HG03066 (cell line): ENCODE measurements around the gene DDI2.
"Not testable (repeated sequence)": the region's sequence is repeated elsewhere in the genome, so short reads cannot be mapped to it uniquely, and the experiment has no call there.

Experiments used
- ATAC-seq: cut with Tn5 transposase; IDR thresholded peaks from one replicate; pipeline ENCODE4 v1.9.1; 2021; ENCODE audit warnings: low read depth; ENCODE audit not compliant: unreplicated experiment

Gene DDI2

DNA sequence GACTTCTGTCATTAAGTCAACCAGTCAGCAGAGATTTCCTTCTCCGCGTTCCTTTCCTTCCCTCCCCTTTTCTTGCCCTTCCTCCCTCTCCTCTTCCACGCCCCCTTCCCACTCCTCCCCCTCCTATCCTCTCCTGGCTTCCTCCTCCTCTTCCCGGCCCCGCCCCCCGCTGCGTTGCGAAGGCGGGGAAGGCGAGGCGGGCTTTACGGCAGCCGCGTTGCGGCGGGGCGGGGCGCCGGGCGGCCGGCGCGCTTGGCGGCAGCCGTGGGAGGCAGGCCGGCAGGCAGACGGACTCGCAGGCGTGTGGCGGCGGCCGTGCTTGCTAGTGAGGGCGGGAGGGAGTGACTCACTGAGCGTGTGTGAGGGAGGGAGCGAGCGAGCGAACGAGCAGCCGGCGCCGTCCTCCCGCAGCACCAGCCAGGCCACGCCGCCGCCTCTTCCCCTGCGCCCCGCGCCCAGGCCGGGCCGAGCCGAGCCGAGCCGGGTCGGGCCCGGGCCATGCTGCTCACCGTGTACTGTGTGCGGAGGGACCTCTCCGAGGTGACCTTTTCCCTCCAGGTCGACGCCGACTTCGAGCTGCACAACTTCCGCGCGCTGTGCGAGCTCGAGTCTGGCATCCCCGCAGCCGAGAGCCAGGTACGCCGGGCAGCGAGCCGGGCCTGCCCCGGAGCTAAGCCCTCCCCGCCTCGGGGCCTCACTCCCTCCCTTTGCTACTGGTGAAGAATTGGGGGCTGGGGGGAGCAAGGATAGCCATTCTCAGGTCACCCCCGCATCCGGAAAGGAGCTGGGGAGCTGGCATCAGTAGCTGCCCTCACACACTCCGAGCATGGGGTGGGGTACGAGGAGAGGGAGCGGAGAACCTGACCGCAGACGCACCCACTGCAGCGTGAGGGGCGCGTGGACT lies at the start of gene DDI2:
Gene DDI2, plus strand, starts transcription at position 286 of the 904 bp plus-strand sequence. Its CDS starts 213 bp downstream, at position 499.
- ATAC-seq: peak; percentile 57

DNA sequence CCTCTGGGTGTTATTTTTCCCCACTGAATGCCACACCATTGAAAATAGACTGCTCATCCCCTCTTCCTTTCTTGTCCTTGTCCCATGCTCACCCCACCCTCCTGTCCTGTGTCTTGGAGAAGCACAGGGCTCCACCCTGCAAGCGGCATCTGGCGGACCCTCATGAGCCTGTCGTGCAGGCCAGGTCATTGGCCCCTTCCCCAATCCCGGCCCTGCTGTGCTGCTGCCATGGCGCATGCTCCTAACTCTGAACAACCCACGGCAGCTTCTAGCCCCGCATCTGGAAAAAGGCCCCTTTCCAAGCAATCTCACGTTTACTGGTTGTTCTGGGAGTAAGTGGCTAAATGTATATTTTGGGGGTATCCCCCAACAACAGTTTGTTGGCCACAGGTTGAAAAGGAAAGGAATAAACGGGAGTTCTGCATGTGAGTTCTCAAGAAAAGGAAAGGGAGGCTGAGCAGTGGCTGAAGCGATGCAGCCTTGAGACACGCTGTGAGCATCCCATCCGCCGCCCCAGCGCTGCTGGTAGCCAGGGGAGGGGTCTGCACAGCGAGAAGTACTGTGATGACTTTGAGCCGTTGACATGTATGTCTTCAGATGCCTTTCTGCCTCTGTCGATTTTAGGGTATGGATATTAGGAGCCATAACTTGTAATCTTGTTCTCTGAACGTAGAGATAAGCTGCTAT lies 48.7 kb upstream of the DDI2 start:
- ATAC-seq: no peak

DNA sequence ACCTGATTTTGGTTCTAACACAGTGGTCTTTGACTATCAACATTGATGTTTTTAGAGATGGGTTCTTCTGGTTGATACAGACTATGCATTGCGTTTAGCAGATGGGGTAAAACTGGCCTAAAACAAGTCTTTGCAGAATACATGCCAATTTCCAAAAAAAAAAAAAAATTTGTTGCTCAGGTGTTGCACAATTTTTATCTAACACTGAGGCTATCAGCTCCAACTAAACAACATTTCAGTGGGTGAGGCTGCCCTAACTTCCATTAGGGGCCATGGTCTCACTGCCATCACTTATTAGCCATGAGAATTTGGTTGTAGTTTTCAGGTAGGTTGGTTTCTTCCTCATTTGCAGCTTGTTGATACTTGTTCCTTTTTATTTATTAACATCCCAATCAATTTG lies 46.4 kb upstream of the DDI2 start:
- no peak for ATAC-seq

- ATAC-seq: no peak
These were observed 46.0 kb upstream of the DDI2 start for GRCh38 chr1:15571266-15571665.

GRCh38 chr1:15573477-15573876 lies 43.8 kb upstream of the DDI2 start:
- ATAC-seq: no peak

DNA sequence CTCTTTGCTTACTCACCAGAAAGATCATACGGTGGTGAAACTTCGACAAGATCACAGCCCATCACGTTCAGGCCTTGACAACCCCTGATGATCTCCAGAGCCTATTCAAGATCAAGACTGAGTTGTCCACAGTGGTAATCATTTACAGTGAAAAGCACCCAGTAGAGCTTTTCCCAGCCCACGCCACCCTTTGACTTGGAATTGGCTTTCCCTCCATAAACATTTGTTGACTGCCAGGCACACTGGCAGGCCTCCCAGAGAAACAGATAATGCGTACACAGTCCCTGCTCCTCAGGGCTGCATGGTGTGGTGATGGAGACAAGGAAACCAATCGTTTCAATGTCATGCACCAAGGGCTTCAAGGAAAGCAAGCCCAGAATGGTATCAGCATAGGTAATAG lies 42.5 kb upstream of the DDI2 start:
- no peak for ATAC-seq

DNA sequence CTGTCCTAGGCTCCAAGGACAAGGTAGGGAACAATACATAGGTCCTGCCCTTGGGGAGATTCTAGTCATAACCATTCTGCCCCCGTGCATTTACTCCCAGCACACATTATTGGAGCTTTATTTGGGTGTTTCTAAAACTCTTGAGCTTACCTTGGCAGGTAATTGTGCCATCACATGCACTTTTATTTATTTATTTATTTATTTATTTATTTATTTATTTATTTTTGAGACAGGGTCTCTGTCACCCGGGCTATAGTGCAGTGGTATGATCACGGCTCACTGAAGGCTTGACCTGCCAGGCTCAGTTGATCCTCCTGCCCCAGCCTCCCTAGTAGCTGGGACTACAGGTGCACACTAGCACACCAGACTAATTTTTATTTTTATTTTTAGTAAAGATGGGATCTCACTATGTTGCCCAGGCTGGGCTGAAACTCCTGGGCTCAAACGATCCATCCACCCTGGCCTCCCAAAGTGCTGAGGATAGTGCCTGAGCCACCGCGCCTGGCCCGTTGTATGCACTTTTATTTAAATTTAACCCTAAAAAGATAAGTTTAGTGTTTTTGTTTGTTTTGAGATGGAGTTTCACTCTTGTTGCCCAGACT lies 41.6 kb upstream of the DDI2 start:
- no peak for ATAC-seq

GRCh38 chr1:15577691-15578090 lies 39.6 kb upstream of the DDI2 start:
- ATAC-seq: no peak

GRCh38 chr1:15578921-15579682 lies 38.2 kb upstream of the DDI2 start:
- no peak for ATAC-seq

DNA sequence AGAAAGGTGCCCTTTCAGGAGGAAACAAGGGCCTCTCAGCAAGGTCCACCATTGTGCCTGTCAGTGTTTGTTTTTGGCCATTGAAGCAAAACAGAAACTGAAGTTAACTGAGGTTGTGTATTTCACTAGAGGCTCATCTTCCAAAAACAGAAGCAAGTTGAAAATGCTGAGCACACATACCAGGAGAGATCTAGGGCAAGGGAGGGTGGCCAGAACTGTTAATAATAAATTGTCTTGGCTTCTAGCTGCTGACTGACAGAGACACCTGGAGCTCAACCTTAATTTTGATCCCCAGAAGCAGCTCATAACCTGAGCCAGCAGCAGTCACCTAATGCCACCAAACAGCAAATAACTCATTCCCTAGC lies 37.6 kb upstream of the DDI2 start:
- ATAC-seq: no peak

GRCh38 chr1:15583016-15583706 lies 34.1 kb upstream of the DDI2 start:
- ATAC-seq: no peak

DNA sequence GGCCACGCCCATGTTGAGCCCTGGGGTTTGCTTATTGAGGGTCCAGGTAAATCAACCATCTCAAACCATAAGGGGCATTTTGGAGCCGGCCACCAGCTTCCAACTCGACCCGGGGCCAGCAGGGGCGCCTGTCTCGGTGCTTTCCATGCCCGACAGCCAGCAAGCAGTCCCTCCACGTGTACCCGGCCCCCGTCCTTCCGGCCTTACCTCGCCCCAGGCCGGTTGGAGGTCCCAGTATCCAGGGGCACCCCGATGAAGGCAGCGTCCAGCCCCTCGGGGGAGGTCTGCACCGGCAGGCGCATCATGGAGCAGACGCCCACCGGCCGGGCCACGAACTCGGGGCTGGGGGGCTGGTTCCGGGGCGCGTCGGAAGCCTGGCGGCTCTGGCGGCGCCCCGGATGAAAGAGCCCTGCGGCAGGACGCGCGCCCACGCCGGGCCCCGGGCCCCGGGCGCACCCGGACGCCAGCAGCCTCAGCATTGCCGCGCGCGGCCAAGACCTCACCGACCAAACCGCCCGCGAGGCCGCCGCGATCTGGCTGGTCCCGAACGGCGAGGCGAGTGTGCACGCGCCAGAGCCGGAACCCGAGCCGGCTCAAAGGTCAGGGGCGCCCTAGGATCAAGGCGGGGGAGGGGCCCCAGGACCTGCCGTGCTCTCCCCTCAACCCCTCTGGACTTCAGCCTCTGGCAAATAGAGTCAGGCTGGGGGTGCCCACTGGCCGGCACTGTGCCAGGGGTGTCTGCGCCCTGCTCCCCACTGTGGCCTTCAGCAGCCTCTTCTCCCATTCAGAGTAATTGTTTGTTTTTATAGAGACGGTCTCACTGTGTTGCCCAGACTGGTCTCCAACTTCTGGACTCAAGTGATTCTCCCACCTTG lies 32.5 kb upstream of the DDI2 start, which contains the start of gene AGMAT:
Gene AGMAT, minus strand, starts transcription at position 563 of the 875 bp plus-strand sequence. Its CDS starts 84 bp downstream, at position 479.
- no peak for ATAC-seq

- ATAC-seq: no peak
These were observed 25.0 kb upstream of the DDI2 start for GRCh38 chr1:15592285-15592684.

- no peak for ATAC-seq
These were observed 21.2 kb upstream of the DDI2 start for GRCh38 chr1:15595809-15596617.

DNA sequence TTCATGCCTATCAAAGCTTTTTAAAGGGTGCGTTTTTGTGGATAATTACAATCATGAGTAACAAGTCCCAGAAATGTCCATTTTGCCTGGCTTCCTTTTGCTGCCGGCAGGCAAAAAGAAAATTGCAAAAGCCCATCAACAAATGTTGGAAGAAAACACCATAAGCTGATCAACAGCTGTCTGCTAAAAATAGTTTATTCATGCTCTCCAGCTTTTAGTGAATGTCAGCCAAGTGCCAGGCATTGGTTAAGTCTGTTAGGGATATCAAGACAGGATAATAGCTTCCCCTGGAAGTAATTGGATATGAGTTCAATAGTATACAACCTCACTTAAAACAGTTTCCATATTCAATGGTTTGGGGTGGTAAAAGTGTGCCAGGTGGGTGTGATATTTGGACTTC lies 18.8 kb upstream of the DDI2 start:
- no peak for ATAC-seq

GRCh38 chr1:15603050-15603965 lies 13.9 kb upstream of the DDI2 start:
- ATAC-seq: peak; percentile 91

DNA sequence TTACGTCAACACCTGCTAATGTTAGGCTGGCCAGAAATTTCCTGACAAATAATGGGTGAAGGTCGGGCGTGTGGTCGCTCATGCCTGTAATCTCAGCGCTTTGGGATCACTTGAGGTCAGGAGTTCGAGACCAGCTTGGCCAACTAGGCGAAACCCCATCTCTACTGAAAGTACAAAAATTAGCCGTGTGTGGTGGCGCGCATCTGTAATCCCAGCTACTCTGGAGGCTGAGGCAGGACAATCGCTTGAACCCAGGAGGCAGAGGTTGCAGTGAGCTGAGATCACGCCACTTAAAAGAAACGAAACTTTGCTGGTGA lies 13.3 kb upstream of the DDI2 start:
- ATAC-seq: not testable (repeated sequence)
